Hematopoietic multipotent progenitor cell treated with erythropoietin and hydrocortisone succinate and interleukin-3 and kit ligand, for 8 days (in vitro differentiated cells): Measurements from ENCODE around the gene VGLL4.
A peak's percentile ranks its signal among the peaks of the same experiment; 100 is the strongest.
"Not testable (repeated sequence)": the region's sequence is repeated elsewhere in the genome, so short reads cannot be mapped to it uniquely, and the experiment has no call there.

Experiments used
- DNase-seq: peaks from one replicate; pipeline ENCODE4 v3.0.0-alpha.2; 2015

VGLL4 gene

DNA sequence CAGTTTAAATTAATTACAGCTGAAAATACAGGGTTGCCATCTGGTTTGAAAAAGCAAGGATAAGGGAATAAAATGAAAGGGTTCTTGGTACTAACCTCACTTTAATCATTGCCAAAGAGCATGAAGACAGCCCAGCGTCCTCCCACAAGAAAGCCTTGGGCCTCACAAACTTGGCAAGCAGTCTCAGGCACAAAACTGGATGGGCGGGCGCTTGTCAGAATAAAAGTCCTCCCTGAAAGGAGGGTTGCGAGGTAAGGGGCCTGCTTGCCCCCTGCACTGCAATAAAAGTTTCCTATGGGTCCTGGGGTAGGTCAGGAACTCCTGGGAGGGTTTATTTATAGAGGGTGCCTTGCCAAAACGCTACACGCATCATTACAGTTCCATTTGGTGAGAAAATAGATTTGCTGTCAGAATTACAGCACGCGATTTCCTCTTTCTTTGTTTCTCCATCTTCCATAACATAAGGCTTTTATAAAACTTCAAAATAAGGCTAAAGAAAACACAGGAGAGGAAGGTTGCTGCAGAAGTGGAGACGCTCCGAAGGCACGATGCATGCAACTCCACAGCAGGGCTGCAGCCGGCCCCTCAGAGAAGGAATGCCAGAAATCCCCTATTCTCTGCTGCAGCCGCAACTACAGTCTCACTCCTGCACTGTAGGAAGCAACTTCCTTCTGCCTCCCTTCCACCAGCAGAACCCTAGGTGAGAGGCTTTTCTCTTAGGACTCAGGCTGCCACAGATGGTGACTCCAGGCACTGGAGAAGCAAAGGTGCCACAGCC is 61.3 kb downstream of the VGLL4 start:
- DNase-seq: peak; percentile 56

DNA sequence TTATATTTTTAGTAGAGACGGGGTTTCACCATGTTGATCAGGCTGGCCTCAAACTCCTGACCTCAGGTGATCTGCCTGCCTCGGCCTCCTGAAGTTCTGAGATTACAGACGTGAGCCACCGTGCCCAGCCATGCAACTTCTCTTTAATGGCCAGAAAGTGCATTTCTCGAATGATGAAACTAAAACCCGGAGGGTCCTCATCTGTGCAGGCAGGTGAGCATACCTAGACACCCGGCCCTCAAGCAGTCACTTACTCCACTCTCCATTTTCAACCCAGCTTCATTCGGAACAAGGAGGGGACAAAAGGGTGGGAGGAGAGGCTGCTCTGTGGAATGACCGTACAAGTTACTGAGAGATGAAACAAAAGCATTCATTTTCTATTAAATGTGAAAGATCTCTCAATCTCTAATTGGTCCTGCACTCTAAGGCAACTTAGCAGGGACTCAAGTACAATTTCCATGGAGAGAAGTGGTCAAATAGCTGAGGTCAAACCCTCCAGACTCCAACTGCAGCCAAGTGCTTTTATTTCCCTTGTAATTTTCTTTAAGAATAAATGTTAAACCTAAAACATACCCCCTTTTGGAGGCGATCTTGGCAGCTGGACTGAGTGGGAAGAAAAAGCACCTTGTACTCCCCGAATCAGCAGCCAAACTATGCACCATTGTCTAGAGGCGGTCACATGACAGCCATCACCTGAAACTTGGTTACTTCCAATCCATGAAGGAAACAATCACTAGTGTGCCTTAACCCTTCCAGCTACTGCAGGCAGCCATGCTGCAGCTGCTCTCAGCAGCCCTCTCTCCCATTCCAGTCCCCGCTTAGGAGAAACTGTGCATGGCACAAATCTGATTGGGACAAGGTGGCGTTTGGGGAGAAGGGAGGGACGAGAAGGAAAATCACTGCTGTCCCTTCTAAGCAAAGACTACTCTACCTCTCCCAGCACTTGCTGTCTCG is 62.2 kb downstream of the VGLL4 start:
- no peak for DNase-seq

DNA sequence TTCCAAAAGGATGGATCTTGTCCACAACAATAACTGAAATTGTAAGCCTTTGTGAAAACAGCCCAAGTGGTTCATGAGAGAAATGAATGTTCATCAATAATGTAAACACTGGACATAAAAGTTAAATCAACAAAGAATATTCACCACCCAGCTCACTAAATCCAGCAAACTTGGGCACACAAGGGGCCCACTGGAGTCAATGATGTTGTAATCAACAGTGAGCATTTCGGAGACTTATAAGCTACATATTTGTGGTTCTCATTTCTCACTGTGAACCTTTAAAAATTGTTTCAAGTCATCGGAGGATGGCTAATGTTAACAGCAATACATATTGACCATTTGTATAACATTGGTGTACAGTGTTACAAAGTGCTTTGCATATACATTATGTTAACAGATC is 63.1 kb downstream of the VGLL4 start:
- no peak for DNase-seq

DNA sequence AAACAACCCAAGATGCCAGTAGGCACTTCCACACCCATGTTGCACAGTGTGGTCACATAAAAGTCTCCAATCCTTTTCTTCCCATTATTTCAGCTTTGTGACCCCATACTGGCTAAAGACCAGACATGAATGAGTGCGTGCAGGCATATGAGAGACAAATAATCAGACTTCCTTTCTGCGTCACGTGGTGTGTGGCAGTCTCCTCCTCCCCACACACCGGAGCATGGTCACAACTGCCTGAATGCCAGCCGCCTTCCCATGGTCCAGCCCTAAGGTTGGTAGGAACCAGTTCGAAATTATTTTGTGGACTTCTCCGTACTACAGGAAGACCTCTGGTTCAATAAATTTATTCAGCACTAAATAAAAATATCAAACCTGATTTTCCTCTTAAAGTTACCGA is 65.5 kb downstream of the VGLL4 start:
- no peak for DNase-seq

DNA sequence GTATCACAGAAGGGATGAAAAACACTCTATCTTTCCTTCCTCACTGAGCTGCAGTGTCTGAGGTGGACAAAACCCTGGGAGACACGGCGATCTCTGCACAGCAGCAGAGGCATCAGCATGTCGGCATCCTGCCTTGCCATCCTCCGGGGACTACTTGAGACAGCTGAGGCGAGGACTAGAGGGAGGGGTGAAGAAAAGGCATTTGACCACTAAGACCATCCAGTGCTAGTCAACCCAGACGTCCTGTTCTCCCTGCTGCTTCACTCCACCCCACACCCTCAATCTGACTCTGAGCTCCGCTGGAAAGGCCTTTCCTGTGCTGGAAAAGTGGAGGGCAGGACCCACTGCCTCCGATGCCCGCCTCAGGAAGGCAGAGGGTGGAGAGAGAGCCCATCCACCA is 67.3 kb downstream of the VGLL4 start:
- DNase-seq: no peak

DNA sequence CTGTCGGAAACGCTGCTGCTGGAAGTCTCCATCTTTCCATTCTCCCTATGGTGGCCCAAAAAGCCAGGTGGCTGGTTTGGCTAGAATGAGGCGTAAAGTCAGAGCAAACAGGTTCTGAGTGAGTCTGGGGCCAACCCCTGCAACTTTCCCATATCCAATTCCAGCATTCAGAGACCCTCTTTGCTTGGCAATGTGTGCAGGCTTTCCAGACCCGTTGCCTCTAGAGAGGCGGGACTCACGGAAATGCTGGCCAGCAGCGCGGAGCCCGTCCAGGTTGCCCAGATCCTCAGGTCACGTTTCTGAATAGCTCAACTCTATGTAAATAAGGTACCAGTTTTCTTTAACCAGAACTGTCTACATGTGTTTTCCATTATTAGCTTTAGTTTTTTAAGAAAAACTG is 68.0 kb downstream of the VGLL4 start:
- DNase-seq: no peak

DNA sequence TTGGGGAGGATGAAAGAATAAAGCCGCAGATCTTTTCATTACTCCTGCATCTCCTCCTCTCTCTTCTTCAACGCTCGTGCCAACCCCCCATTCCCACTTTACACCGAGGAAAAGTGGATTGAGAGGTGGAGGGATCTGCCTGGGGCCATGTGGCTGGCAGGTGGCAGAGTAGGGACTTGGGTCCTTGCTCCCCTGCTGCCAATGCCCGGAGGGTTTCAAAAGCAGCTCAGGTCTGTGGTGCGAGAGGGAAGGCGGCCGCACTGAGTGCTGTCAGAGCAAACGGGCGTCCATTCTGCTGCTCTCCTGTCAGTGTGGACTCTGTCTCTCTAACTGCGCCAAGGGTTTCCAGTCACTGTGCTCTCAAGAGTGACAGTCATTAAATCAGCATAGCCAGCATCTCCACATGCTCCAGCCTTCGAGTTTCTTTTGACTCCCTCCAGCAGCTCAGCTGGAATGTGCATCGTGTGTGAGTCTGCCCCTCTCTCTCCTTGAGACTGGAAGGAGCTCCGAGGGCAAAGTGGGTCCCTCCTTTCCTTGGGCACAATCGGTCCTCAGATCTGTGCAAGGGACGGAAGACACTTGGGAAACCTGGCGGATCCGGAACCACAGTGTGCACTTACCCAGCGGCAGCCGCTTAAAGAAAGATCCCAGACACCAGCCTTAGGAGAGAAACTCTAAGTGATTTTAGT is 68.6 kb downstream of the VGLL4 start:
- no peak for DNase-seq

DNA sequence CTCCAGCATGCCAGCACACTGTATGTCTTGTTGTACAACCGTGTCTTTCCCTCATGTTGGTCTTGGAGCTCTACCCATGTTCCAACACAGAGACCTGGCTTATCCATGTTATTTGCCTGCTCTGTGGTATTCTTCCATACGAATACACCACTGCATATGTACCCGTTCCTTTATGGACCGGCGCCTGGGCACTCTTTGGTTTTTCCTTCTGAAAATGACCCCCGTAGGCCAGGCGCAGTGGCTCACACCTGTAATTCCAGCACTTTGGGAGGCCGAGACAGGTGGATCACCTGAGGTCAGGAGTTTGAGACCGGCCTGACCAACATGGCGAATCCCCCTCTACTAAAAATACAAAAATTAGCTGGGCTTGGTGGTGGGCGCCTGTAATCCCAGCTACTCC is 71.1 kb downstream of the VGLL4 start:
- not testable (repeated sequence) for DNase-seq

DNA sequence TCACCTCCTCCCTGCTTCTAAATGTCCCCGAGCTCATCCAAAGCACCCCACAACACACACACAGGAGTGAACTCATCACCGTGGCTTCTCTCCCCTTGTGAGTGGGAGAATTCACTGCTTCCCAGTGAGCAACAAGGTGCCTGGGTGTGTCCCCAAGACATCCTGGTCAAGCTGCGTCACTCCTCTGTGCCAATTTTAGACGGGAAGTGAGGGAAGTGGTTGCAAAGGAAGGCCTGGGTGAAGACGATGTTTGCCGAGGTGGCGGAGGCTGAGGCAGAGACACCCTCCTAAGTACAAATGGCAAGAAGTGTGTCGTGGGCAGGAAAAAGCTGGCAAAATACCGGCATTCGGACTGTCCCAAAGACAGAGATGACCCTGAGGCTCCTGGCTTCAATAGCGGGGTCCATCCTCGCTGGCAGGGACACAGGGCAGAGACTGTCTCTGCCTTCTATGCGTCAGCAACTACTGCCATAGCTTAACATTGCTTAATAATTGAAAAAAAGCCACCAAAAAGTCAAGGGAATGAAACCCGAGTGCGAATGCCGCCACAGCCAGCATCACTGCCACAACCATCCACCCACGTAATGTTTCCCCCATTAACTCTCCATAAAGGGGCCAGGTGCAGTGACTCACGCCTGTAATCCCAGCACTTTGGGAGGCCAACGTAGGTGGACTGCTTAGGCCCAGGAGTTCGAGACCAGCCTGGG is 72.8 kb downstream of the VGLL4 start:
- DNase-seq: no peak

DNA sequence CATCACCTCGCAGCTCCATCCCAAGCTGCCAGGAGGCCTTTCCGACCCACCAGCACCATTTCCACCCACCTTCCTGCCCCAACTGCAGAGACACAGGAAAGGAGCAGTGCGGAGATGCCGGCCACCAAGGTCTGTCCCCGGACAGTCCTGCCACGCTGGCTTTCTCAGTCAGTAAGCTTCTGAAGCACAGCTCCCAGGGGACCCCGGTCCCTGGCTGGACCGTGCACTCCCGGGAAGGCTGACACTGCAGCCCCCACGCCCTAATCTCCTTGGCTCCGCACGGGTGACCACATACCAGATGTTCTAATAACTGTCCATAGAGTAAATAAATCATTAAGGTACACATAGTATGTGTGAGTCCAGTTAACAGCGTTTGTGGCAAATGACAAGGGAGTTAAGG is 73.5 kb downstream of the VGLL4 start:
- DNase-seq: no peak

DNA sequence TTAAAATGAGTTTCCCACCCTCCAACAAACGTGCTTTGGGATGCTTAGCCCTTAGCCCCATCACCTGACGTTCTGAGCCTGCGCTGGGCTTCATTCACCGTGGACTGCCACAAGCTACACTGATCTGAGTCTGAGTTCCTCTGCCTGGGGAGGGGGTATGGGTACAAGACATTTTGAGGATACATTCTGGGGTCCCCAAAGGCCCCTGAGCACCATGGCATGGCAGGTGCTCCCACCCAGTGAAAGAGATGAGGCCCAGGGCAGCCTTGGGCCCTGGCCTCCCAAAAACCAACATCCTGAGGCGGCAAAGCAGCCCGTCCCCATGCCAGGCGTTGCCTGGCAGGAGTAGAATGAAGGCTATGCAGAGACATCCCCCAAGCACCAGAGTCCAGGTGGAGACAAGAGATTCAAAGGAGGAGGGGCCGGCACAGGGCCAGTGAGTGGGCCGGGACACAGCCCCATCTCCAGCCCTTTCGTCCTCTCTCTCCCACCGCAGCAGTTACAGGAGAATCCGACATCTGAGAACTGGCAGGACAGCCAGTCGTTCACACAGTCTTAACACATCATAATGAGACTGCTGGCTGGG is 74.5 kb downstream of the VGLL4 start:
- DNase-seq: no peak

DNA sequence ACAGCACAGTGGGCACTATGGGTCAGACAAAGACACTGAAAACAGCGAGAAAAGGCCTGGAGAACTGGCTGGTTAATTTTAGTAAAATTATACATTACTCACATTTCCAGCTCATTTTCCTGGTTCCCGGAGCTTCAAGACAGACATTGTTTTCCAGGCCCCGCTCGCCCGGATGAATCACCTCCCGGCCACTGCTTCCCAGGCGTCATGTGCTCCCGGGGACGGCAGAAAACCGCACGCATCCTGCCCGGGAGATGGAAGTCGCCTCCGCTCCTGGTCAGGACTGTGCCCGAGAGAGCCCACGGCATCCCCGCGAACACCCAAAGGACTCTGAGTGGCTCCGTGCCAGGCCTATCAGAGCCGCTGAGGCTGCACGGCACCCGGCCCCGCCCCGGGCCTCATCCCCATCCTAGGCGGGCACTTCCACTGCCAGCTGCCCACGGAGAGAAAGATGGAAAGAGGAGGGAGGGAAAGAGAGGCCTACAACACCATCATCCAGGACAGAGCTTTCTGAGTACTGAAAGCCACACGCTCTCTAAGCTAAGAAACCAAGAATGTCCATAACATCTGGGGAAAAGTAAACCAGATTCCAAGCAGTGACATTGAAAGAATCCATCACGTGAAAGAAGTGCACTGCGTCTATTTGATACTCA is 75.1 kb downstream of the VGLL4 start:
- no peak for DNase-seq

DNA sequence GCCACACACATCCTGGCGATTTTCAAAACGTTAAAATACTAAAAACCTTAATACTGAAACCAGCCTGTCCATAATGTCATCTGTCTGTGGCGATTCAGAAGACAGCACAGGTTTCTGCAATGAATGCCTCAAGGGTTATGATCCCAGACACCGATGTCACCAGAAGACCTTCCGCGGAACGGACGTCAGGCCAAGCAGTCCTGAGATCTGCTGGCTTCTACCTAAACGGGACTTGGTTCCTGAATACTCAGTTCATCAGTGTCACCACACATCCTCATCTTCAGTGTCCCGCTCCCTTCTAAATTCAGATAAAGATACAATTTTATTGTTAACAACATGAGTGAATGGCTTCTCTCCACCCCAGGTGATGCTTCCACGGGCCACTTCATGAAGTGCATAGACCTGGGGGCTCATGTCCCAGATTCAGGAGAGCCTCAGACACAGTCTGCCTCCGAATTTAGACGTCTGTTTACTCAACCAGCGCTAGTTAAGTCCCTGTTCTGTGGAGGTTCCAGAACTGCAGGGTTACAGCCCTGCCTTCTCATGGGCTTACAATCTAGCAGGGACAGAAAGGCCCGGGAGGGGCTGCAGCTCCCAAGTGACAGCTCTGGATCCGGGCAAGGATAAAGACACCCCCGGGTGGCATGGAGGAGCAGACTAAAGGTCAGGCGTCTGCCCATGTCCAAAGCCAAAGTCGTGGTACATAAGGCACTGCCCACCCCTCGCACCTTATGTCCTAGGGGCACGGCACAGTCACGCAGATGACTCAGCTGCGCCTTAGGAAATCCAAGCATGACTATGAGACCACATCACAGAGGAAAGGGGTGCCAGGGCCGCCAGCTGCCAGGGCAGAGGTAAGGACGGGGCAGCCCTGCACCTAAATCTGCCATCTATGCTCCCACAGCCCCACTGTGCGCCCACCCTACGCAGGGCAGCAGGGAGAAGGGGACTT is 75.9 kb downstream of the VGLL4 start:
- no peak for DNase-seq

DNA sequence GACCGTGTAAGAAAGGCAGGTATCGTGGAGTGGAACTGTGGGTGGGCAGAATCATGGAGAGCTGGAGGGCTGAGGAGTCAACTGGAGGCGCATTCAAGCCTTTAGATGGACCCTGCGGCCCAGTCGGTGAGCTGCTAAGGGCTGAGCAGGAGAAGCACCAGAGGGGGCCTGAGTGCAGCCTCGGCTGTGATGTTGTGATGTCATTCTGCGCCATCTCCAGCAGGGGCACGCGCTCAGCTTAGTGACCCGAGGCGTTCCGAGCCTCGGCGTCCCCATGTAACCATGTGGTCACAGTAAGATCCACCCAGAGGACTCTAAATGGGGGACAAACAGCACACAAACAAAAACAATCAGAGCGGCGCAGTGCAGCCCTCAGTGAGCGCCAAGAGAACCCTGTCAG is 76.8 kb downstream of the VGLL4 start:
- no peak for DNase-seq

DNA sequence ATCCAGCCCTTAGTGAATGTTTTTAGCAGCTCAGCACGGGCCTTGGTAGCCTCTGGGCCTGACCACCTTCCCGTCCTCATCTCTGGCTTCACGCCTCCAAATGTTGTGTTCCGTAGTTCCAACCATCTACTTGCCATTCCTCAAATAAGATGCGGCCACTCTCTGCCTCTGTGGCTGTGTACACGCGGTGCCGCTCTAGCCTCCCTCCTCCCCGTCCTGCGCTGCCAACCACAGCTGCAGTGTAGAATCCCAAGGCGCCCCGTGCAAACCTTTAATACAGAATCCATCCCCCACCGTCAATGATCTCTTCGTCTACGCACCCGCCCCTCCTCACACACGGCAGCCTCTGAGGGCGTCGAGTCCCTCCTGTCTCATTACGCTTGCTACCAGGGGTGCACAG is 77.2 kb downstream of the VGLL4 start:
- no peak for DNase-seq

DNA sequence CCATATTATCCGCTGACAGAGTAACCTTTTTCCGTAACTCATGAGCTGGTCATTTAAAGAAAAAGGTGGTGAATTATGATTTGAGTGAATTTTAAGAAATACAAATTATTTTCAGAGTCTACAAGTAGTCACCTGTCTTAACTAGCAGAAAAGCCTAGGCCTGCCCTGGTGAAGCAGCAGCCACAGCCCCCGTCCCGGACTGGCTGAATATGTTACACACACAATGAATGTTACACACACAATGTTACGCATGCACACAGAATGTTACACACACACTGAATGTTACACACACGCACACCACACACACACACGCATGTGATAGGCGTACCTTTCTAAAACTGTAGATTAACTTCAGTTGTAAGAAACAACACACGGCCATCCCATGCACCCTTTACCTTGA is 77.8 kb downstream of the VGLL4 start:
- DNase-seq: no peak

DNA sequence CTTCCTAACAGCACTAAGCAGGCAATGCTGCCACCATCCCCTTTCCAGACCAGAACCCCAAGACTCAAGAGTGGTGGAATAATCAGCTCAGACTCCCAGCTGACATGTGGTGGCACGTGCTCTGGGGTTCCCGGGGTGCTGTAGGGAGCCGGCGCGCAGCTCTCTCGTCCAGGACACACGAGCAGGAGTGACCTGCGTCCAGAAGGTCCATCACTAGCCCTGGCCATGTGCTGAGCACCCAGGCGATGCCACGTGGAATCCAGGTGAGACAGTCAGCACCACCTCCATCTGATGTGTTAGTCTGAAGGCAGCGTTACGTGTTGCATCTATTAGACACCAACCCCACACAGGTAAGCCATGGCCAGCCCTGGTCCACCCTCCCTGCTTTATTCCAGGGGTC is 78.2 kb downstream of the VGLL4 start:
- DNase-seq: no peak

DNA sequence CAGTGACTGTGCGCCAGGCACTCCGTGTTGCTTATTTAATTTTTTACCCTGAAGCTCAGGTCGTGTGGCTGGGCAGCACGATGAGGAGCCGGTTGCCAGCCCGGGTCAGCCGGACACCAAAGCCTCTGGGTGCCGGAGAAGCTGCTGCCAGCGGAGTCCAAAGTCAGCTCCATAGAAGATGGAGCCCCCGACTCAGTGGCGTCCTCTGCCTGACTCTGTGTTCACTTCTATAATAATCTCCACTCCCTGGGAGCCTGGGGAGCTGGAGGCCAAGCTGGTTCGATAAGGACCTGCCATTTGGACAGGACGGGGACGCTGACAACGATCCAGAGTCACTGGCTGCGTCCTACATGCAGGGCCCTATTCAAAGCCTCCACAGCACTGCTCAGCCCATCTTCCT is 78.6 kb downstream of the VGLL4 start:
- no peak for DNase-seq

DNA sequence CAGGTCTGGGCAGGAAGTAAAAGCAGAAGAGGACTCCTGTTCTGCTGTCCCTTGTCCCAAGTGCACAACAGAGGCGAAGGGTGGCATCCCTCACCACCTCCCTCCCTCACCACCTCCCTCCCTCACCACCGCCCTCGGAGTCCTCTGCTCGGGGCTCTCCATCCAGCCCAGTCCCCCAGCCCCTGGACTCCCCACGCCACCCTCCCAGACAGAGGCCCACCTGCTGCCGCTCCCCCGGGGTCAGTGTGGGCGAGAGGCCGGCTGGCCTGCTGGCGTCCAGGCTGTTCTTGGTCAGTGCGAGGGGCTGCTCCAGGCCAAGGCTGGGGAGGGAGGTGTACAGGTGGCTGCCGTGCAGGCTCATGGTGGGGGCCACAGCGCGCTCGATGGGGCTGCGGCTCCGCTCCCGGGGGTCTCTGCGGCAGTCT is 79.1 kb downstream of the VGLL4 start:
- no peak for DNase-seq

DNA sequence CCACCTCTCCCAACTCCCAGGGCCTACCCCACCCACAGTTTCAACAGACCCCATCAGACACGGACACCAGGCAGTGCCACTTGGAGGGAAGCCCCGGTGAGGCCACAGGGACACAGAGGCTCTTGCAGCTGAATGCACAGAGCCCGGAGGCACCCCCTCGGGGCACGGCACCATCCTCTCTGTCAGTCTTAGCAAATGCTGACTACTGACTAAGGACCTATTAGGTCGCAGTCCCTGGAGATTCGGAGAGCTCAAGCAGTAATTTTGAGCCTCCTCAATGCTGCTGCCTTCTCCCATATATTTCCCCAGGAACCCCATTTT is 79.9 kb downstream of the VGLL4 start:
- no peak for DNase-seq
